ENCODE data around the gene NLGN1.

NLGN1 gene

DNA sequence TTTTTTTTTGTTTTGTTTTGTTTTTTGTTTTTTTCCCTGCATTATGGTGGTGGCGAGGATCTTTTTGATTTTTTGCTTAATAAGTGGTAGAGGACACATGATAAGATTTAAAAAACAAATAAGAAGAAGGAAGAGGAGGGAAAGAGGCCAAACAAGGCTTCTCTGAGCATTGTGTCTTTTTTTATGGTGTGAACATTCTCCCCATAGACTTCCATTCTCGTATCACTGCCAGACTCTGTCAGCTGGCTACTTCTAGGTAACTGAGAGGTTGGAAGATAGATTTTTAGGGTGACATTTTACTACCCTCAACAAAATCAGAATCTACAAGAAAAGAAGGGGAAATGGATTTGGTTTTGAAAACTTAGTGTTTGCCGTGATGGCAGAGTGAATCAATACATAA is 3.8 kb downstream of the NLGN1 start:
- H2AK5ac ChIP-seq (ENCODE audit: low read length) = no peak overlapping the region
- no peak overlapping the region for H3K9ac ChIP-seq (ENCODE audit: low read length)
- DNase-seq = no peak
- no peaks in the 10 kb centered on the region for H3K9me3 ChIP-seq (ENCODE audit: insufficient read depth, low read depth, low read length)
- H3K4me3 ChIP-seq (ENCODE audit: low read depth, low read length) = no peak overlapping the region
- no peak overlapping the region for H4K91ac ChIP-seq (ENCODE audit: low read depth, low read length)
- H4K12ac ChIP-seq (ENCODE audit: low read depth, low read length) = no peak overlapping the region
- H3K4me2 ChIP-seq (ENCODE audit: low read length) = no peak overlapping the region
- peaks cover 2 to 3% of the 10 kb centered on the region in 2 experiments for H3K4me1 ChIP-seq (ENCODE audit: control insufficient read depth in 1 of 2, insufficient read depth in 2 of 2, low read length in 2 of 2)
- H3K79me2 ChIP-seq (ENCODE audit: control insufficient read depth, insufficient read depth, low read length, poor library complexity) = no peaks in the 10 kb centered on the region
- no peak overlapping the region for H3K23ac ChIP-seq (ENCODE audit: low read length)
- H2BK12ac ChIP-seq (ENCODE audit: low read length) = no peak overlapping the region
- H3K27me3 ChIP-seq (ENCODE audit: insufficient read depth, low read length) = peaks cover 6% of the 10 kb centered on the region
- no peak overlapping the region for H2BK5ac ChIP-seq (ENCODE audit: low read depth, low read length, poor library complexity)
- no peak overlapping the region for H2BK120ac ChIP-seq (ENCODE audit: insufficient read depth, low read length, poor library complexity)
- H3K27ac ChIP-seq (ENCODE audit: low read depth, low read length) = no peak overlapping the region
- no peaks in the 10 kb centered on the region for H3K79me1 ChIP-seq (ENCODE audit: low read length)
- H3K36me3 ChIP-seq (ENCODE audit: control insufficient read depth in 1 of 2, insufficient read depth in 2 of 2, low read length in 2 of 2) = no peaks in the 10 kb centered on the region
- WGBS (ENCODE audit: extremely low coverage, insufficient coverage, insufficient read length) = no CpG with 5 or more reads among the region's 3 CpGs
- no peak overlapping the region for H3K14ac ChIP-seq (ENCODE audit: low read length)
- no peak overlapping the region for H4K8ac ChIP-seq (ENCODE audit: low read depth, low read length)
- no peak overlapping the region for H3K4ac ChIP-seq (ENCODE audit: low read depth, low read length)
- H3K18ac ChIP-seq (ENCODE audit: low read length) = no peak overlapping the region
- H2AFZ ChIP-seq (ENCODE audit: insufficient read depth, low read length, poor library complexity) = no peak overlapping the region

DNA sequence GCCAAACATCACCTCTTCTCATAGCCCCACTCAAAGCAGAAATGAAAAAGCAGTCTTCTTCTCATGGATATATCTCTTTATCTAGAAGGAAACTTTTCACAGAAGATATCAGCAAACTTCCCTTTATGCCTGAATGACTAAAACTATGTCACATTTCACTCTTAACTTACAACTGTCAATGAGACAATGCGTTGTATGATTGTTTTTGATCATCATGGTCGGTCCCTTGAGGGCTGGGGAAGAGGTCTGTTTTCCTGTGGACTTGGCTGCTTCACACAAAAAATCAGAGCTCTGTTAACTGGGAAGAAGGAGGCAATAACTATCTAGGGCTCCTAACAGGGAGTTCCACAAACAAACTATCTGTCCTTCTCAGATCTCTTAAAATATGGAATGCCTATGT is 5.1 kb downstream of the NLGN1 start:
- H2AK5ac ChIP-seq (ENCODE audit: low read length) = no peak overlapping the region
- H3K36me3 ChIP-seq (ENCODE audit: control insufficient read depth in 1 of 2, insufficient read depth in 2 of 2, low read length in 2 of 2) = no peaks in the 10 kb centered on the region
- no CpG with 5 or more reads among the region's 2 CpGs for WGBS (ENCODE audit: extremely low coverage, insufficient coverage, insufficient read length)

DNA sequence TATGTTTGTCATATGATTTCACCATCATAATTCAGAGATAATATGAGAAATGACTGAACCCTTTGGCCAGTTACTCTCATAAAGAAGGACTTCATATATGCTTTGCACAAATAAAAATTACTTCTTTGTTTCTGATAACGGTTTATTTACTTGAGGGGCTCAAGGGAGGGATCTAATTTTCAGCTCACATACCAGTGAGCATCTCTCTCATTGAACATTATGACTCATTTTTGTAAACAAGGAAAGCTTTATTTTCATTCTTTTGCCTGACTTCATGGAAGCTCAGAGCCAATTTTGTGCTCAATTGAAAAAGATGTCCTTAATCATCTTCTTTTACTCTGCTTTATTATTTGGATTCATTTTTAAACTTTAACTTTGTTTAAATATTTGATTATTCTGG is 5.8 kb downstream of the NLGN1 start:
- H2BK12ac ChIP-seq (ENCODE audit: low read length) = no peak overlapping the region
- no peak overlapping the region for H3K4me2 ChIP-seq (ENCODE audit: low read length)
- H4K91ac ChIP-seq (ENCODE audit: low read depth, low read length) = no peak overlapping the region
- no peak overlapping the region for H4K12ac ChIP-seq (ENCODE audit: low read depth, low read length)
- WGBS (ENCODE audit: extremely low coverage, insufficient coverage, insufficient read length) = no CpG with 5 or more reads among the region's 1 CpG
- H3K9me3 ChIP-seq (ENCODE audit: insufficient read depth, low read depth, low read length) = no peaks in the 10 kb centered on the region
- no peak overlapping the region for H2BK5ac ChIP-seq (ENCODE audit: low read depth, low read length, poor library complexity)
- no peak overlapping the region for H3K23ac ChIP-seq (ENCODE audit: low read length)
- no peaks in the 10 kb centered on the region for H3K79me2 ChIP-seq (ENCODE audit: control insufficient read depth, insufficient read depth, low read length, poor library complexity)
- no peaks in the 10 kb centered on the region for H3K4me1 ChIP-seq (ENCODE audit: control insufficient read depth in 1 of 2, insufficient read depth in 2 of 2, low read length in 2 of 2)
- no peak overlapping the region for H2AK5ac ChIP-seq (ENCODE audit: low read length)
- no peaks in the 10 kb centered on the region for H3K36me3 ChIP-seq (ENCODE audit: control insufficient read depth in 1 of 2, insufficient read depth in 2 of 2, low read length in 2 of 2)
- no peak overlapping the region for H3K14ac ChIP-seq (ENCODE audit: low read length)
- H2BK120ac ChIP-seq (ENCODE audit: insufficient read depth, low read length, poor library complexity) = no peak overlapping the region
- no peaks in the 10 kb centered on the region for H3K27me3 ChIP-seq (ENCODE audit: insufficient read depth, low read length)
- no peak overlapping the region for H3K27ac ChIP-seq (ENCODE audit: low read depth, low read length)
- H3K79me1 ChIP-seq (ENCODE audit: low read length) = no peaks in the 10 kb centered on the region
- DNase-seq = no peak
- no peak overlapping the region for H3K18ac ChIP-seq (ENCODE audit: low read length)
- H2AFZ ChIP-seq (ENCODE audit: insufficient read depth, low read length, poor library complexity) = no peak overlapping the region
- no peak overlapping the region for H3K4ac ChIP-seq (ENCODE audit: low read depth, low read length)
- H4K8ac ChIP-seq (ENCODE audit: low read depth, low read length) = no peak overlapping the region
- no peak overlapping the region for H3K4me3 ChIP-seq (ENCODE audit: low read depth, low read length)
- H3K9ac ChIP-seq (ENCODE audit: low read length) = no peak overlapping the region

More for the DNA sequence above, 5.1 kb downstream of the NLGN1 start:
- Histone ChIP-seq H3K4me2 (ENCODE audit: low read length) (no peak overlapping the region), H2BK120ac (ENCODE audit: insufficient read depth, low read length, poor library complexity) (no peak overlapping the region), H3K4me1 (ENCODE audit: control insufficient read depth in 1 of 2, insufficient read depth in 2 of 2, low read length in 2 of 2) (no peaks in the 10 kb centered on the region), H3K27me3 (ENCODE audit: insufficient read depth, low read length) (no peaks in the 10 kb centered on the region), H4K91ac (ENCODE audit: low read depth, low read length) (no peak overlapping the region), H3K79me2 (ENCODE audit: control insufficient read depth, insufficient read depth, low read length, poor library complexity) (no peaks in the 10 kb centered on the region), H3K9ac (ENCODE audit: low read length) (no peak overlapping the region), H3K18ac (ENCODE audit: low read length) (no peak overlapping the region), H3K14ac (ENCODE audit: low read length) (no peak overlapping the region), H3K9me3 (ENCODE audit: insufficient read depth, low read depth, low read length) (no peaks in the 10 kb centered on the region), H3K79me1 (ENCODE audit: low read length) (no peaks in the 10 kb centered on the region), H4K12ac (ENCODE audit: low read depth, low read length) (no peak overlapping the region), H2AFZ (ENCODE audit: insufficient read depth, low read length, poor library complexity) (no peak overlapping the region), H4K8ac (ENCODE audit: low read depth, low read length) (no peak overlapping the region), H3K27ac (ENCODE audit: low read depth, low read length) (no peak overlapping the region), H2BK5ac (ENCODE audit: low read depth, low read length, poor library complexity) (no peak overlapping the region), H3K4me3 (ENCODE audit: low read depth, low read length) (no peak overlapping the region), H3K23ac (ENCODE audit: low read length) (no peak overlapping the region), H3K4ac (ENCODE audit: low read depth, low read length) (no peak overlapping the region), H2BK12ac (ENCODE audit: low read length) (no peak overlapping the region)
- DNase-seq = no peak

DNA sequence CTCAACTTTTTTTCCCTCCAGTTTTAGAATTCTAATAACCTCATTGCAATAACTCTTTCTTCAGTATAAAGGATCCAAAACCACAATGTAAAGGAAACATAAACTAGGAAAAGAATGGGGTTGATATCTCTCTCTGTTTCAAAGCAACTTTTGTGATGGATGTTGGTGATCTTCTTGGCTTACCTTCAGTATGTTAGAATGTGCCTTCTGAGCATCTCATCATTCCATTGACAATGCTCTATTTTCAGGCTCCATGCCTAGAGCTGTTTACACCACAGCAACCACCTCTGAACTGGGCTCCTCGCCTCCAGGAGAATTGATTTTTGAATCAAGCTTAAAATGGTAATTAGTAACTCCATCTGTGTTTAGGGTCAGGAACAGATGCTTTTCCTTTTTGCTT is 6.6 kb downstream of the NLGN1 start:
- H3K9me3 ChIP-seq (ENCODE audit: insufficient read depth, low read depth, low read length) = no peaks in the 10 kb centered on the region

More for the DNA sequence above, 6.6 kb downstream of the NLGN1 start:
- H2BK12ac ChIP-seq (ENCODE audit: low read length) = no peak overlapping the region
- no peak for DNase-seq
- no peak overlapping the region for H2BK5ac ChIP-seq (ENCODE audit: low read depth, low read length, poor library complexity)
- H4K8ac ChIP-seq (ENCODE audit: low read depth, low read length) = no peak overlapping the region
- H3K4ac ChIP-seq (ENCODE audit: low read depth, low read length) = no peak overlapping the region
- no peak overlapping the region for H2AFZ ChIP-seq (ENCODE audit: insufficient read depth, low read length, poor library complexity)
- H3K18ac ChIP-seq (ENCODE audit: low read length) = no peak overlapping the region
- H3K4me2 ChIP-seq (ENCODE audit: low read length) = no peak overlapping the region
- H4K12ac ChIP-seq (ENCODE audit: low read depth, low read length) = no peak overlapping the region
- no peak overlapping the region for H3K4me3 ChIP-seq (ENCODE audit: low read depth, low read length)
- H2AK5ac ChIP-seq (ENCODE audit: low read length) = no peak overlapping the region
- H3K14ac ChIP-seq (ENCODE audit: low read length) = no peak overlapping the region
- H3K36me3 ChIP-seq (ENCODE audit: control insufficient read depth in 1 of 2, insufficient read depth in 2 of 2, low read length in 2 of 2) = no peaks in the 10 kb centered on the region
- no peaks in the 10 kb centered on the region for H3K79me2 ChIP-seq (ENCODE audit: control insufficient read depth, insufficient read depth, low read length, poor library complexity)
- H3K27me3 ChIP-seq (ENCODE audit: insufficient read depth, low read length) = no peaks in the 10 kb centered on the region
- H3K23ac ChIP-seq (ENCODE audit: low read length) = no peak overlapping the region
- H3K4me1 ChIP-seq (ENCODE audit: control insufficient read depth in 1 of 2, insufficient read depth in 2 of 2, low read length in 2 of 2) = no peaks in the 10 kb centered on the region
- no peaks in the 10 kb centered on the region for H3K79me1 ChIP-seq (ENCODE audit: low read length)
- no peak overlapping the region for H3K9ac ChIP-seq (ENCODE audit: low read length)
- H2BK120ac ChIP-seq (ENCODE audit: insufficient read depth, low read length, poor library complexity) = no peak overlapping the region
- no CpG with 5 or more reads among the region's 1 CpG for WGBS (ENCODE audit: extremely low coverage, insufficient coverage, insufficient read length)
- no peak overlapping the region for H3K27ac ChIP-seq (ENCODE audit: low read depth, low read length)
- H4K91ac ChIP-seq (ENCODE audit: low read depth, low read length) = no peak overlapping the region
